ENCODE results near the gene SLC25A3.
"Not testable (repeated sequence)": the region's sequence is repeated elsewhere in the genome, so short reads cannot be mapped to it uniquely, and the experiment has no call there.

The SLC25A3 gene

GRCh38 chr12:98593351-98594049 is at the start of gene SLC25A3:
Gene SLC25A3, plus strand, starts transcription at chr12:98593686. Its CDS starts 293 bp downstream, at chr12:98593979.
- DNase-seq: peak; percentile 97

GRCh38 chr12:98543701-98544100 is 49.8 kb upstream of the SLC25A3 start:
- DNase-seq: no peak

GRCh38 chr12:98544751-98545150 is 48.7 kb upstream of the SLC25A3 start:
- no peak for DNase-seq

GRCh38 chr12:98549371-98550110 is 43.9 kb upstream of the SLC25A3 start:
- DNase-seq: no peak

GRCh38 chr12:98551787-98552186 is 41.7 kb upstream of the SLC25A3 start:
- no peak for DNase-seq

- not testable (repeated sequence) for DNase-seq
Observed at GRCh38 chr12:98558097-98558496, 35.4 kb upstream of the SLC25A3 start.

GRCh38 chr12:98559666-98560065 is 33.8 kb upstream of the SLC25A3 start:
- no peak for DNase-seq

GRCh38 chr12:98561846-98562245 is 31.6 kb upstream of the SLC25A3 start:
- no peak for DNase-seq

- DNase-seq: no peak
Observed at GRCh38 chr12:98572010-98572409, 21.5 kb upstream of the SLC25A3 start.

GRCh38 chr12:98574110-98574509 is 19.4 kb upstream of the SLC25A3 start:
- DNase-seq: no peak

GRCh38 chr12:98575013-98575412 is 18.5 kb upstream of the SLC25A3 start:
- no peak for DNase-seq

- not testable (repeated sequence) for DNase-seq
Observed at GRCh38 chr12:98576795-98577194, 16.7 kb upstream of the SLC25A3 start.

GRCh38 chr12:98578392-98578791 is 15.1 kb upstream of the SLC25A3 start:
- DNase-seq: no peak

GRCh38 chr12:98578821-98579220 is 14.7 kb upstream of the SLC25A3 start:
- DNase-seq: no peak

GRCh38 chr12:98579347-98579746 is 14.1 kb upstream of the SLC25A3 start:
- DNase-seq: no peak

GRCh38 chr12:98579835-98580234 is 13.7 kb upstream of the SLC25A3 start:
- DNase-seq: no peak

- DNase-seq: no peak
Observed at GRCh38 chr12:98580695-98581094, 12.8 kb upstream of the SLC25A3 start.

GRCh38 chr12:98581101-98581500 is 12.4 kb upstream of the SLC25A3 start:
- no peak for DNase-seq

GRCh38 chr12:98582093-98582492 is 11.4 kb upstream of the SLC25A3 start:
- DNase-seq: no peak

- peak; percentile 66 for DNase-seq
Observed at GRCh38 chr12:98587084-98587483, 6.4 kb upstream of the SLC25A3 start.

- DNase-seq: no peak
Observed at GRCh38 chr12:98591209-98591608, 2.3 kb upstream of the SLC25A3 start.

GRCh38 chr12:98592825-98593322 is 612 bp upstream of the SLC25A3 start:
- no peak for DNase-seq

- peak; percentile 36 for DNase-seq
Observed at GRCh38 chr12:98594050-98594835, 757 bp downstream of the SLC25A3 start.

All from NCI-H1105 treated with DMSO at 0.1 percent for 48 hours (cell line).